A549 treated with CpdA at 1 μM for 4 hours (cell line): ENCODE measurements around the gene EPHA5. TPM values are rescaled to one million over a fixed set of nuclear protein-coding genes. Genes with fewer than 3 reads are reported as not detected.

Experiments used
- total RNA-seq: library from RNA; stranded (reverse); fragments of 200-300 nt; extraction: Qiagen RNA extraction; gene quantifications from 5 replicates; pipeline ENCODE4 v1.2.3, GENCODE V29; 2022; ENCODE audit warnings: low read depth

EPHA5 gene
- 0.22 to 0.56 TPM (median 0.41 TPM) in 5 replicates for total RNA-seq

DNA sequence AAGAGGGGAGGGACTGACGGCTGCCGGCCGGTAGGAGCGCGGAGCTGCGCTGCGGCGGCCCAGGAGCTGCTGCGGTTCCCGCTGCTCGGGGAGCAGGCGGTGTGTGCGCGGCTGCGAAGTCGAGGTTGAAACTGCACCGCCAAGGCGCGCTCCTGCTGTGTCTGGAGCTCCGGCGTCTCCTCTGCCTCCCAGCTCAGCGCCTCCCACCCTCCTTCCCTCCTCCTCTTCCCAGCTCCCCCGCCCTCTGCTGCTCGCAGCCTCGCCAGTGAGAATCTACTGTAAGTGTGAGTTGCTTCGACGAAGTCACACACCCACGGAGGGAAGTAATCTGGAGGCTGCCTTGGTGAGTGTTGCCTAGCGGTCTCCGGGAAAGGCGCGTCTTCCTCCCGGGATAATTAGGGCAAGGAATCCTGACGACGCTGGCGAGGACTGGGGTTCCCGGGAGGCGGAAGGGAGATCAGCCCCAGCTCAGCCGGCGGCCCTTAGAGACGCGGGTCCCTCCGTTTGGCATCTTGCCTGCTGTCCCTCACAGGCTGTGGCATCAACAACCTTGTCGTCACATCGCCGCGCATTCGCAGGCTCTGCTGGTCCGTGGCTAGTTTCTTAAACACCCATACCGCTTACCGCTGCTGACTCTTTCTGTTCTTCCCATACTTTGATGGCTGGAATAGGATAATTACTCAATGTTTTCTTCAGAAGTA lies at the start of gene EPHA5:
EPHA5 (minus strand) TSS at position 159 of the 701 bp plus-strand sequence. CDS start 747 bp downstream, outside the sequence.

